ENCODE measurements around the gene DNAH3. TPM values are rescaled to one million over a fixed set of nuclear protein-coding genes. Genes with fewer than 3 reads are reported as not detected.

Gene DNAH3
- total RNA-seq, 2 donors from 2014 or later: 4.8 to 4.9 TPM

DNA sequence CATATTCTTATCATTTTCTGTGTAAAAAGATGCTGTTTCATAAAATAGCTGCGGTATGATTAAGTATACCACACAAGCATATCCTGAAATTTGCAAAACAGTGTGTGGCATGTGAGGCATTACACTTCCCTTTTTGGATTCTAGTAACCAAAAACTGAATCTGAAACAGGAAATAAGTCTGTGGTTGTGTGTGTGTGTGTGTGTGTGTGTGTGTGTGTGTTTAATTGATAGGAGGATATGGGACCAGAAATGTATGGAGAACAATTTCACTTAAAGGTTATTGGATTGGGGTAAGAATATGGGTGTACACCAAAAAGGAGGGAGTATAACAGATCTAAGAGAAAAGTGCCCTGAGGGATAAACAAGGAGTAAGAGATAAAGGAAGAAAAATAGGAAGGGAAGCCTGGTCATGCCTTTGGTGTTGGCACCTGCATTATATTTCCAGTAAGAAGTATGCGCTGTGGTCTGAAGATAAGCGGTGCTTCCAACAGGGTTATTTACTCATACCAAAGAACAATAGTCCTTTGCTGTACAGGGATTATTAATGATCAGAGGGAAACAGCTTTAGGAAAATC is 246.1 kb downstream of the DNAH3 start:
- DNase-seq: no peak
- no peak for ATAC-seq
- intact Hi-C loops (cut with DNase I, micrococcal nuclease): no loop called here

DNA sequence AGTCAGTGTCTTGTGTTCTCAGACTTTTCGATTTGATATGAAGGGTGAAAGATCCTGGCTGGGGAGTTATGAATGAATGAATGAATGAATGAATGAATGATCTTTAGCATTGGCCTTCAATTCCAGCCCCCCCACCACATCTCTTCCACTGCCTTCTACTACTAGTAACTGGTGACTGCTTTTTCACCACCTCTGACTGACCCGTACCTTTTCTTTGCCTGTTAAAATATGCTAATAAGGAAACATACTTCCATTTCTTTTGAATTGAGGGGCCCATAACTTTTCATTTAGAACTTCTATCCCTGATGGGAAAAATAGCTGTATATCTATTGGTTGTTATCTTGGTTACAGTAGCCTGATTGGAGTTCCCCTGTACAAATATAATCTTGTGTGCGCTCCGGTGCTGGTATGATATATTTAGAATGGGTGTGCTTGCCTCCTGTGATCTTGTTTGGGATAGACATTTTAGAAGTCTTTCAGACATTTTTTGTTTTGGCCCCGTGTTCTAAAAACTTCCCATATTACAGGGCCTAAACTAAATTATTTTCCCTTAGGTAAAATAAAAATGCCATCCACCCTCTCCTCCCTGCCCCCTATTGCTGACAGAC is 246.6 kb downstream of the DNAH3 start:
- DNase-seq: no peak
- intact Hi-C loops (cut with DNase I, micrococcal nuclease): no loop called here
- ATAC-seq: no peak

DNA sequence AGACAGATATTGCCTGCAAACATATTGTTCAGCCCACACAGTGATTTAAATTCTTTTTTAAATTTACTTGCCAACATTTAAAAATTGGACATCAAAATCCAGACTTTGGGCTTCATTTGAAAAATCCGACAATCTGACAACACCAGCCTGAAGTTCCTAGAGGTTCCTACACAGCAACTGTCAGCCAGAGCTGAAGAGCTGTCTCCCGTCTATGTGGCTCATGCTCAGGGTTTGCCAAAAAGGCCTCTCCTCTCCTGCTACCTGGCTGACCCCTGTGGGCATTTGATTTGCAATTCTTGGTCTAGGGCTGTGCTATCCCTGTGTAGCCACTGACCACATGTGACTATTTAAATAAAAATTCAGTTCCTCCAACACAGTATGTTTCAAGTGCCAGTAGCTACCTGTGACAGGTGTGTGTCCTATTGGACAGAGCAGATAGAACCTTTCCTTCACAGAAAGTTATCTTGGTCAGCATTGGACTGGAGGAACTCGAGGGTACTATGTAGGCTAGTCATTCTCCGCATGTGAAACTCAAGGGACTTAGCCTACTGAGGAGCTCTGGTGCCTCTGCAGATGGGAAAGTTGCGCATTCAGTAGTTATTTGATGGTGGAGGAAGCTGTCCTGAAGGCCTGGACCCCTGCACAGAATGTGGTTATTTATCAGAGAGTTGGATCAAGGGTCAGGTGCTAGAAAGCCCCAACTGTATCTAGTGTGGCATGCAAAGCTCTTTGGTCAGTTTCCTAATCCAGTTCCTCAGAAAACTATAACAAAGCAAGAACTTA is 247.3 kb downstream of the DNAH3 start:
- ATAC-seq (no peak), DNase-seq (no peak)
- intact Hi-C loops (cut with DNase I, micrococcal nuclease): no loop called here

DNA sequence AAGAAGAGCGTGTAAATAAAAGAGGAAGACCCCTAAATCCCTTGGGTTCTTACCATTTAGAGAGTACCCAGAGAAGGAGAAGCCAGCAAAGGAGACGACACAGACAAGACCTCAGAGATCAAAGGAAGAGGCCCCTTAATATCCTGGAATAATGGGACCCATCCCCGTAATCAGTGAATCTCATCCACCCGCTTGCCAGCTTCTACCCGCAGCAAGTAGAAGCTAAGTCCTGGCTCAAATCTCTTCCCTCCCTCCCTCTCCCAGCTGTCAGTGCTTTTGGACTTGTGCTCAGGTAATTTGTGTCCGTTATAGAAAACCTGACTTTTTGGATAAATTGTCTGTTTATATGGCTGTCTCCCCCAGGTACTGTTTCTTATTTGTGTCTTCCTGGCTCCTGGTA is 248.2 kb downstream of the DNAH3 start:
- ATAC-seq (no peak), DNase-seq (no peak)
- intact Hi-C loops (cut with DNase I, micrococcal nuclease): no loop called here

DNA sequence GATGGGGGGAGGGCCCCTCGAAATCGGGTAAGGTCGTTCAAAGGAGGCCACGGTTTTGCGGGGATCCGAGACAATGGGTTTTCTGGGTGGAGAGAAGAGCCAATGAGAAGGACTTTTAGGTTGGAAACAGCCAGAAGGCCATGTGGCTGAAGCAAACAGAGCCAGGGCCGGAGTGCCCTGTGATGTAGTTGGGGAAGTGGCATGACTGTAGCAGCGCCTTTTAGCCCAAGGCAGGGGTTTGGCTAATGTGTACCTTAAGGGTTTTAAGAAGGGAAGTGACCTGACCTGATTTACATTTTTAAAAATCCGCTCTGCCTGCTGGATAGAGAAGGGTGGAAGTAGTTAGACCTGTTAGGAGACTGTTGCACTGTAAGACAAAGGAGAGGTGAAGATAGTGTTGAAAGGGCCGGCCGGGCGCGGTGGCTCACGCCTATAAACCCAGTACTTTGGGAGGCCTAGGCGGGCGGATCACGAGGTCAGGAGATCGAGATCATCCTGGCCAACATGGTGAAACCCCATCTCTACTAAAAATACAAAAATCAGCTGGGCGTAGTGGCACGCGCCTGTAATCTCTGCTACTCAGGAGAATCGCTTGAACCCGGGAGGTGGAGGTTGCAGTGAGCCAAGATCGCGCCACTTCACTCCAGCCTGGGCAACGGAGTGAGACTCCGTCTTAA is 249.1 kb downstream of the DNAH3 start:
- ATAC-seq (peak; percentile 33), DNase-seq (peak; percentile 60 to 63)
- intact Hi-C loops (cut with DNase I, micrococcal nuclease): no loop called here

DNA sequence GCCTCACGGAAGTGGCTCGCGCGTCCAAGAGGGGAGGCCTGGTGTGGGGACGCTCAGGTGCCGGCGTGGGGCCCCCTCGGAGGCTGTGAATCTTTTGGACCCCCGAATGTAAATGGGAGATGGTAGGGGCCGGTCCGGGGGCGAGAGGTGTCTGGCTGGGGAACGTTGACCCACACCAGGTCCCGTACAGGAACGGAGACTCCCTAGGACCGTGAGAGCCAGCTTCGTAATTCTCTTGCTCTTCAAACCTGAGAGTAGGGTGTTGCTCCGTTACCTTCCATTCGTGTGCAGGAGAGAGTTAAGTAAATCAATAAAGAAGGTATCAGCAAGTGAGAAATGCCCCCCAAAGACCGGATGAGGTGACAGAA is 249.6 kb downstream of the DNAH3 start:
- ATAC-seq (peak; percentile 20), DNase-seq (no peak)
- intact Hi-C loops (cut with DNase I, micrococcal nuclease): no loop called here

DNA sequence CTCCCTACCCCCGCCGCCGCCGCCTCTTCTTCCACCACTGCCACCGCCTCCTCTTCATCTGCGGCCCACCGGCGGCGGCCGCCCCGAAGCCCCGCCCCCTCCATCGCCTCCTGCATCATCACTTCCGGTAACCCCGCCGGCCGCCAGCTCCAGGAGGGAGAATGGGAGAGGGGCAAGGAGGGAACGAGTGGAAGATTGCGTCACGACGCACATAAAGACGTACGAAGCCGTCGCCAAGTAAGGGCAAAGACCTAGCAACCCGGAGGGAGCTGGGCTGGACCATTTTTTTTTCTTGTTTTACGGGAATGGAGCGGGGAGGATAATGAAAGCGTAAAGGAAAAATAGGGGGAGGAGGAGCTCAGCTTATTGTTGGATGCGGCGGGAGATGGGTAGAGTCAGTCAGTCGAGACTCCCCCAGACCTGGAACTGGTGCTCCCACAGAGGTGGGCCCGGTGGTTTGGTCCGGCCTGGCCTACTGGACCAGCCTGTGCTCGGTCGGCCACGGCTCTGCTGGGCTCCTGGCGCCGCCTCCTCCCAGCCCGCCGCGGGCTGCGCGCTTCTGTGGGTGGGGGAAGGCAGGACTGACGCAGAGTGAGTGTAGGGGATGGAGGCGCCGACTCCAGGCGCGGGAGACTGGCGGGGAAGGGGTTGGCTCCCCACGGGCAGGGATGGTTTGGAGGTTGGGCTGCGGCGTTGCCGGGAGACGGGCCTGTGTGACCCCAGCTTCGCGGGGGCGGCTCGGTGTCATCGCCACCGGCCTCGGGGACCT is 250.2 kb downstream of the DNAH3 start, which contains the start of the genes DCUN1D3 and LYRM1:
Gene DCUN1D3 (minus strand): TSS at position 60 of the 769 bp plus-strand sequence. CDS start 37,820 bp downstream, outside the sequence.
Gene LYRM1 (plus strand): TSS at position 473 of the 769 bp plus-strand sequence. CDS start 14,785 bp downstream, outside the sequence.
- peak; percentile 95 to 99 for DNase-seq
- intact Hi-C loops (cut with DNase I, micrococcal nuclease): no loop called here
- ATAC-seq: peak; percentile 89

DNA sequence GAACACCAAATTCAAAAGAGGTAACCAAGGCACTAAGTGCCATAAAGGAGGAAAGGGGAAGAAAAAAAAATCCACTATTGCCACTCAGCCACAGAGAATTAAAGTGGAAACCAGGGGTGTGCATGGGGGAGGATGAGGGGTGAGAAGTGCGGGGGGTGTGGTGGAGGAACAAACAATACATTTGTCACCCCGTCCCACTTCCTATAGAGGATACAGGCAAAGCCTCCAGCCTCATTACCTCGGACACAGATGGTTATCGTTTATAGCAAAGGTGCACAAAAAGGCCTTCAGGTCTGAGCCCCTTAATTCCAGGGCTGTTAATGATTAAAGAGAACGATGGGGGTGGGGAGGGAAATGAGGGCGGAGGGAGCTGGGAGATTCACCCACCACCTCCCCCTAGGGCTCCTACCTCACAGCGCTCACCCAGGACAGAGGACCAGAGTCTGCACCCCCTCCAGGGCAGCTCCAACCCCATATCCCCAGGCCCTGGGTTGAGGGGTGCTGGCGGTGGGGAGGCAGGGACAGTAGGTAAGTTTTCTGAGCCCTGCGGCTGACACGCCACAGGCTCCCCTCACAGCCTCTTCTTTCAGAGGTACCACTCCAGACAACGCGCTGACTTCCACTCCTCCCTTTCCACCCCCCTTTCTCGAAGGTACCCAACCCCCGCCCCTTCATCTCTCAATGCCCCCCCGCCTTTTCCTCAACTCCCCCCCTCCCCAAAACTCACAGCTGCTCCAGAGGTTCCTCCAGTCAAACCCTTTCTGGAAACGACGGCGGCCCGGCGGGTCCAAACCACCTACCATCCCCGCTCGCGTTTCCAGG is 251.0 kb downstream of the DNAH3 start:
- peak in 1 of 2 donors; percentile 41 for DNase-seq
- no peak for ATAC-seq
- intact Hi-C loops (cut with DNase I, micrococcal nuclease): no loop called here

DNA sequence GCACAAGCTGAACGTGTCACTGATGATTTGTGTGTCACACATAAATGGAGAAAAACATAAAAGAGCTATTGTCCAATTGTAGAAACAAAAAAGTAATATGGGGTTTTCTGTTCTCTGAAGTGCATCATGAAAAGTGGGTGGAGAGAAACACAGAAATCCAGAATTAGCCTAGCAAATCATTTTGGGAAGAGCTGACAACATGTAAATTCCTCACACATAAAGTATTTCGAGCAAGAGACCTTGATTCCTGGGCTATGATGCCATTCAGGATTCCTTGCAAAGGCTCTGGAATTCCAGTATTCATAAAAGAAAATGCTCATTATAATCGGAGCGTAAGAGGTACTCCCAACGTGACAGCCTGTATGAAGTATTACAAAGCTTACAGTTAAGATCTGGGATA is 251.6 kb downstream of the DNAH3 start:
- intact Hi-C loops (cut with DNase I, micrococcal nuclease): no loop called here
- DNase-seq (no peak), ATAC-seq (no peak)

DNA sequence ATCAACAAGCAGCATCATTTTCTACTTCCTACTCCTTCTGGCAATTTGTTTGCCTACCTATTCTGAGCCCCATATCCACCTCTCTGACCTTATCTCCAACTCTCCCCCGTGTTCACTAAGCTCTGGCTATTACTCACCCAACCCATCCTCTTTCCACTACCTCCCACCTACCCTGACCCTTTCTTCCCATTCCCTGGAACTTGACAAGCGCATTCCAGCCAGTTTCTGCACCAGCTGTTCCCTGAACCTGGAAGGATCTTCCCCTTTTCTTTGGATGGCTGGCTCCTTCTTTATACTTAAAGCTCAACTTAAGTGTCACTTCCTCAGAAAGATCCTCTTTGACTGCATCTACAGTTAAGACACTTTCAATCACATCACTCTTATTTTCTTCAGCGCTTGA is 252.7 kb downstream of the DNAH3 start:
- intact Hi-C loops (cut with DNase I, micrococcal nuclease): no loop called here
- DNase-seq (no peak), ATAC-seq (no peak)

DNA sequence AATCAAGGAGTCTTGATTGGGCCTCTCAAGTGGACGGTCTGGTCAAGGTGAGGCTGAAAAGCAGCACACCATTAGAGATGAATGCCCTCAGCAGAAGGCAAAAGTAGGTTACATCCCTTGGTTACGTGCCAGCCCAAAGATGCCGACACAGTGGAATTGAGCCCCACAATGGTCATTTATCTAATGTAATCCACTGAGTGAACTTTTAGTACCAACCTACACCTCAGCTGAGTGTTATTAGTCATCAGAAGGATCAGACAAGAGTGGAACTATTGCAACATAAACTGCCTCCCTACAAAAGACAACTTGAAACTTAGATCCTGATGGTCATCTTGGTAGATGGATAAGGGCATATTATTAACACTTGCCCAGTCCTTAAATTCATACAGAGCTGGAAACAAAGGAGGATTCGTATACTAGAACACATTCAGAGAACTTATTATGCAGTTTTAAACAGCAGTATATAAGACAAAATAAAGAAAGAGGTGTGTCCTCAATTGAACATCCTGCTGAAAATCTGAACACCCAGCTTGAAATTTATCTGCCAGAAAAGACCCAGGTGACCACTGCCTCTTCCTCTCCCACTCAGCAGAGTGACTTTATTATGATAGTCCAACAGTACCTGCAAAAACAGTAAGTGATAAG is 253.3 kb downstream of the DNAH3 start:
- no peak for ATAC-seq
- intact Hi-C loops (cut with DNase I, micrococcal nuclease): no loop called here
- DNase-seq: no peak

DNA sequence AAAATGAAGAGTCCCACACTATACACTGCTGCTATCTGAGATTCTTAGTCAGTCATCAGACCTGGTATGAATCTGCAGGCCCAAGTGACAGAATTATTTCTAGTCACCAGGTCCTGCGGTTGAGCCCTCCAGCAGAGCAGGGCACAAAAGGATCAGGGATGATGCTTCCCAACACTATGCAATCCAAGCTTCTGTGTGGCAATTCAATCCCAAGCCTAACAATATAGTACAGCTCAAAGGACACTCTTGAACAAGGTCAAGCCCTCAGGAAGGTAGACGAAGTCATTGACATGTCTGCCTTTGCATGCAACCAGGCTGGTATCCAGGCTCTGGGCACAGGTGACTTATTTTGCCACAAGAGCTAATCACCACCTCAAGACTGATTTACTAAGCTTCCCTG is 256.3 kb downstream of the DNAH3 start:
- no peak for DNase-seq
- no peak for ATAC-seq
- intact Hi-C loops (cut with DNase I, micrococcal nuclease): no loop called here

DNA sequence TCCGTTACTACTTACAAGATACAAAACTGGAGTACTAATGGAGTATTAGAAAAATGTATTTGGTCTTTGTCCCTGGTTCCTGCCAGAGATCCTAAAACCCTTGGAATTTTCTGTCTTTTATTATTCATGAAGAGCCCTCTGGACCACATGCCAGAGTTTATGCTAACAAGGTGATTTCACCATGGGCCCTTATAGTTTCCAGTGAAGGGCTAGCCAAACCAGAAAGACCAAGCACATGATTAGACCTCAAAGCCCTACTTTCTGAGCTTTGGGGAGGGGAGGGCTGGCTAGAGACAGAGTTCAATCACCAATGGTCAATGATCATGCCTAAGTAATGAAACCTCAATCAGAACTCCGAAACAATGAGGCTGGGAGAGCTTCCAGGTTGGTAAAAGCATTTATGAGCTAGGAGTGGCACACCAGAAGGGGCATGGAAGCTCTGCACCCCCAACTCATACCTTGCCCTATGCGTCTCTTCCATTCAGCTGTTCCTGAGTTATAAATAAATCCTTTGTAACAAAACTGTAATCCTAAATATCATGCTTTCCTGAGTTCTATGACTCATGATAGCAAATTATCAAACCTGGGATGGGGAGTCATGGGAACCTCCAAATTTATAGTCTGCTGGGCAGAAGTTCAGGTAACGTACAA is 260.9 kb downstream of the DNAH3 start:
- DNase-seq: no peak
- ATAC-seq: peak; percentile 70
- intact Hi-C loops (cut with DNase I, micrococcal nuclease): no loop called here

DNA sequence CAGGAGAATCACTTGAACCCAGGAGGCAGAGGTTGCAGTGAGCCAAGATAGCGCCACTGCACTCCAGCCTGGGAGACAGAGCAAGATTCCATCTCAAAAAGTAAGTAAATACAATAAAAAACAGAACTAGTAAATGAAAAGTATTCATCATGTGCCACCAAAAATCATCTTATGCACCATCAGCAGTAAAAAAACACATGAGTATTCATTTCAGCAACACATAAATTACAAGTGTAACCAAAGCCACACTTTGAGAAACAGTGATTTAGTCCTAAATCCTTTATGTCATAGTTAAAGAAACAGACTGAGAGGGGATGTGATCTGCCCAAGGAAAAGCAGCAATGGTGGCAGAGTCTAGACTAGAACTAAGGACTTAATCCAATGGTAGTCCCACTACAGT is 263.4 kb downstream of the DNAH3 start:
- intact Hi-C loops (cut with DNase I, micrococcal nuclease): no loop called here
- DNase-seq (no peak), ATAC-seq (no peak)

DNA sequence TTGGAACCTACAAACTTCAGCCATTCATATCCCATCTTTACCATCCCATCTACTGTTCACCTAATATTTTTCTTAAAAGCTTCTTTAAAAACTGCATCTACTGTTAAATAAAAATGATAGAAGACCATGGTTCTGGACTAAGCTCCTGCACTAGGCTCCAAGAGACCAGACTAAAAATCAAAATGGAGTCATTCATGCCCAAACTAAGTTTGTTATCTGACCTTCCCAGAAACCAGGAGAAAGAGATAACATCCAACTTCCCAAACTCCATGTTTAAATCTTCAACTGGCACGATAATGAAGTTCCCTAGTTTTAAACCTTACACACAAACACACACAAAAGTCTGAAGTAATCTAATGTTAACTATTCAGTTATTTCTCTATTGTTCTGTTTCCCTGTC is 264.3 kb downstream of the DNAH3 start:
- ATAC-seq (no peak), DNase-seq (no peak)
- intact Hi-C loops (cut with DNase I, micrococcal nuclease): no loop called here

DNA sequence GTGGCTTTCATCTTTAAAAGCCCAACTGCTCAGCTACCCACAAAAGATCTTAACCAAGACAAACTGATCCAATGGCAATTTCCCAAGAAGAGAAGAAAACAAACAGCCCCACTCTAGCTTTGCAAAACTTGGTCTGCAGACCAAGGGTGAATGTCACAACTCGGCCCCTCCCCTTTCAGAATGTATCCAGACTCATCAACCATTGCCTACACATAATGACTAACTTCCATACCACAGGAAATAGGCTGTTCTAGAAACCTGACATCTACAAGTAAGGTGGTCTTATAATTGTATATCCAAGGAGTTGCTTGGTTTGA is 266.4 kb downstream of the DNAH3 start:
- DNase-seq (no peak), ATAC-seq (no peak)
- intact Hi-C loops (cut with DNase I, micrococcal nuclease): no loop called here

DNA sequence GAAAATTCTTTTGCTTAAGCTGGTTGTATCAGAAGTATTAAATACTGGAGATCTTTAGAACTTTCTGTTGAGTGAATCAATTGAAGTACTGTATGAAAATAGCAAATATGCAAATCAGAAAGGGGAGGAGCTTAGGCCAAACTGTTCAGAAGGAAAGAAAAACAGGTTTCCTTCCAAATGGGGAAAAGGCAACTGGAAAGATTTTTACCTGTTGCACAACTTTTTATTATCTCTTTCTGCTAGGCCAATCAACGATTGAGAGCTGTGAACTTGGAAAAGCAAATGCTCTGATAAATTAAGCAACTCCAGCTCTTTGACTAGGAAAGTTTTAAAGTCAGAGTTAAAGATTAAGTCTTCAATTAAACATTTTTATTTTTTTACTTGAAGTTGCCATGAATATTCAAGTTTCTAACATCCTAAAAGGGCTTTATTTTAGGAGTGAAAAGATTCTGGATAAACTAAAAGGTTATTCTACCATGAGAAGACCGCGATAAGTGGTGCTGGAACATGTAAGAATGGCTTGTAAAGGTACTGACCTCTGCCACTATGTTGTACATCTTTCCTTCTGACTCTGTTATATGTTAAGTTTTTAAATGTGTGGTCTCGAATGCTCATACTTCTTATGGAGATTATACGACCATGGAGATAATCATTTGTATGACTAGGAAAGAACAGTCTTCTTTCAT is 266.9 kb downstream of the DNAH3 start:
- DNase-seq: no peak
- ATAC-seq: peak; percentile 64
- intact Hi-C loops (cut with DNase I, micrococcal nuclease): no loop called here
